GM10248 (cell line): ENCODE results near the gene NUDT7.

Experiments used
- CTCF ChIA-PET: fragments of 300-600 bp; sonication (Branson Sonifier 250); formaldehyde crosslinking; extraction: SDS; loops from one replicate; lab custom pipeline; 2021; ENCODE audit warnings: antibody characterized with exemption; lab: Yijun Ruan, JAX
- POLR2A ChIA-PET: fragments of 350-650 bp; sonication (Branson Sonifier 250); formaldehyde crosslinking; extraction: SDS; loops from one replicate; lab custom pipeline; 2020; ENCODE audit warnings: antibody characterized with exemption; lab: Yijun Ruan, JAX
- DNase-seq: peaks from one replicate; pipeline ENCODE4 v3.0.0; 2012; ENCODE audit errors: extremely low spot score
- CTCF ChIP-seq: IDR thresholded peaks from 2 replicates; pipeline ENCODE4 v1.5.1; 2012; ENCODE audit warnings: mild to moderate bottlenecking, low read depth; ENCODE audit errors: extremely low read depth, missing control alignments, control extremely low read depth

Gene NUDT7

GRCh38 chr16:77680496-77680895 is 41.8 kb upstream of the NUDT7 start:
- TF ChIP-seq CTCF: no peak
- CTCF ChIA-PET: no interaction called here
- no peak for DNase-seq
- POLR2A ChIA-PET: no interaction called here

- no peak for TF ChIP-seq CTCF
- POLR2A ChIA-PET: no interaction called here
- DNase-seq: no peak
- CTCF ChIA-PET: no interaction called here
These were observed 39.7 kb upstream of the NUDT7 start for GRCh38 chr16:77682586-77682985.

- no peak for DNase-seq
- POLR2A ChIA-PET: no interaction called here
- TF ChIP-seq CTCF: no peak
- CTCF ChIA-PET: interaction anchor here (1.2 to 1.8 kb wide), 2 partner anchors 9 to 320 kb away, joined by 3 to 5 read pairs; no protein-coding TSS in a partner anchor
These were observed 38.7 kb upstream of the NUDT7 start for GRCh38 chr16:77683397-77684180.

GRCh38 chr16:77684181-77684526 is 38.2 kb upstream of the NUDT7 start:
- CTCF ChIA-PET: interaction anchor here (1.2 to 1.8 kb wide), 2 partner anchors 9 to 320 kb away, joined by 3 to 5 read pairs; no protein-coding TSS in a partner anchor
- POLR2A ChIA-PET: no interaction called here
- TF ChIP-seq CTCF: no peak
- no peak for DNase-seq

- no peak for TF ChIP-seq CTCF
- POLR2A ChIA-PET: no interaction called here
- no peak for DNase-seq
- CTCF ChIA-PET: interaction anchor here (0.8 to 1.7 kb wide), 5 partner anchors 9 to 317 kb away, joined by 3 to 4 read pairs (median 4); no protein-coding TSS in a partner anchor
These were observed 35.9 kb upstream of the NUDT7 start for GRCh38 chr16:77686385-77686784.

- ChIA-PET POLR2A (no interaction called here), CTCF (no interaction called here)
- no peak for DNase-seq
- TF ChIP-seq CTCF: no peak
These were observed 32.3 kb upstream of the NUDT7 start for GRCh38 chr16:77689971-77690370.
